ENCODE measurements around the gene RPS6KA4.

The RPS6KA4 gene

GRCh38 chr11:64327375-64327774, 31.6 kb upstream of the RPS6KA4 start:
- H3K36me3 ChIP-seq (ENCODE audit: control insufficient read depth, insufficient read depth, low read length): no peaks in the 10 kb centered on the region
- H3K9me3 ChIP-seq (ENCODE audit: control insufficient read depth, low read length): no peaks in the 10 kb centered on the region
- 92 to 95% methylated on average over 2 of the region's 2 CpGs for WGBS, 2 experiments
- no peak overlapping the region for H3K27ac ChIP-seq (ENCODE audit: insufficient read depth, low read depth, low read length, poor library complexity, severe bottlenecking)
- no peaks in the 10 kb centered on the region for H3K27me3 ChIP-seq (ENCODE audit: control insufficient read depth, insufficient read depth, low read length, poor library complexity, severe bottlenecking)
- no peak overlapping the region for H3K4me3 ChIP-seq (ENCODE audit: insufficient read depth, low read depth, low read length)
- no peaks in the 10 kb centered on the region for H3K4me1 ChIP-seq (ENCODE audit: control insufficient read depth, insufficient read depth, low read length)

- Histone ChIP-seq H3K27ac (ENCODE audit: insufficient read depth, low read depth, low read length, poor library complexity, severe bottlenecking) (no peak overlapping the region), H3K36me3 (ENCODE audit: control insufficient read depth, insufficient read depth, low read length) (no peaks in the 10 kb centered on the region), H3K4me1 (ENCODE audit: control insufficient read depth, insufficient read depth, low read length) (no peaks in the 10 kb centered on the region), H3K9me3 (ENCODE audit: control insufficient read depth, low read length) (no peaks in the 10 kb centered on the region), H3K4me3 (ENCODE audit: insufficient read depth, low read depth, low read length) (no peak overlapping the region), H3K27me3 (ENCODE audit: control insufficient read depth, insufficient read depth, low read length, poor library complexity, severe bottlenecking) (no peaks in the 10 kb centered on the region)
- WGBS, 2 experiments: 88% methylated on average over 3 of the region's 3 CpGs
These were observed 31.0 kb upstream of the RPS6KA4 start for GRCh38 chr11:64327993-64328392.

- WGBS, 2 experiments: 74 to 78% methylated on average over 11 of the region's 11 CpGs
- H3K27me3 ChIP-seq (ENCODE audit: control insufficient read depth, insufficient read depth, low read length, poor library complexity, severe bottlenecking): no peaks in the 10 kb centered on the region
- H3K4me1 ChIP-seq (ENCODE audit: control insufficient read depth, insufficient read depth, low read length): no peaks in the 10 kb centered on the region
- H3K4me3 ChIP-seq (ENCODE audit: insufficient read depth, low read depth, low read length): no peak overlapping the region
- H3K9me3 ChIP-seq (ENCODE audit: control insufficient read depth, low read length): no peaks in the 10 kb centered on the region
- no peak overlapping the region for H3K27ac ChIP-seq (ENCODE audit: insufficient read depth, low read depth, low read length, poor library complexity, severe bottlenecking)
- H3K36me3 ChIP-seq (ENCODE audit: control insufficient read depth, insufficient read depth, low read length): no peaks in the 10 kb centered on the region
These were observed 28.1 kb upstream of the RPS6KA4 start for GRCh38 chr11:64330888-64331287.

- no peaks in the 10 kb centered on the region for H3K4me1 ChIP-seq (ENCODE audit: control insufficient read depth, insufficient read depth, low read length)
- 80 to 83% methylated on average over 20 of the region's 20 CpGs for WGBS, 2 experiments
- H3K4me3 ChIP-seq (ENCODE audit: insufficient read depth, low read depth, low read length): no peak overlapping the region
- H3K27me3 ChIP-seq (ENCODE audit: control insufficient read depth, insufficient read depth, low read length, poor library complexity, severe bottlenecking): no peaks in the 10 kb centered on the region
- no peaks in the 10 kb centered on the region for H3K36me3 ChIP-seq (ENCODE audit: control insufficient read depth, insufficient read depth, low read length)
- no peak overlapping the region for H3K27ac ChIP-seq (ENCODE audit: insufficient read depth, low read depth, low read length, poor library complexity, severe bottlenecking)
- H3K9me3 ChIP-seq (ENCODE audit: control insufficient read depth, low read length): no peaks in the 10 kb centered on the region
These were observed 27.2 kb upstream of the RPS6KA4 start for GRCh38 chr11:64331569-64332371.

- no peak overlapping the region for H3K4me3 ChIP-seq (ENCODE audit: insufficient read depth, low read depth, low read length)
- no peak overlapping the region for H3K27ac ChIP-seq (ENCODE audit: insufficient read depth, low read depth, low read length, poor library complexity, severe bottlenecking)
- no peaks in the 10 kb centered on the region for H3K27me3 ChIP-seq (ENCODE audit: control insufficient read depth, insufficient read depth, low read length, poor library complexity, severe bottlenecking)
- WGBS, 2 experiments: 95 to 96% methylated on average over 8 of the region's 8 CpGs
- no peaks in the 10 kb centered on the region for H3K36me3 ChIP-seq (ENCODE audit: control insufficient read depth, insufficient read depth, low read length)
- H3K9me3 ChIP-seq (ENCODE audit: control insufficient read depth, low read length): no peaks in the 10 kb centered on the region
- H3K4me1 ChIP-seq (ENCODE audit: control insufficient read depth, insufficient read depth, low read length): no peaks in the 10 kb centered on the region
These were observed 25.4 kb upstream of the RPS6KA4 start for GRCh38 chr11:64333556-64333955.

GRCh38 chr11:64334764-64335735, 23.9 kb upstream of the RPS6KA4 start:
- Histone ChIP-seq H3K27me3 (ENCODE audit: control insufficient read depth, insufficient read depth, low read length, poor library complexity, severe bottlenecking) (no peaks in the 10 kb centered on the region), H3K27ac (ENCODE audit: insufficient read depth, low read depth, low read length, poor library complexity, severe bottlenecking) (no peak overlapping the region), H3K36me3 (ENCODE audit: control insufficient read depth, insufficient read depth, low read length) (no peaks in the 10 kb centered on the region), H3K4me1 (ENCODE audit: control insufficient read depth, insufficient read depth, low read length) (no peaks in the 10 kb centered on the region), H3K4me3 (ENCODE audit: insufficient read depth, low read depth, low read length) (no peak overlapping the region), H3K9me3 (ENCODE audit: control insufficient read depth, low read length) (no peaks in the 10 kb centered on the region)
- WGBS, 2 experiments: 68 to 75% methylated on average over 10 to 12 of the region's 13 CpGs

- Histone ChIP-seq H3K4me3 (ENCODE audit: insufficient read depth, low read depth, low read length) (no peak overlapping the region), H3K27me3 (ENCODE audit: control insufficient read depth, insufficient read depth, low read length, poor library complexity, severe bottlenecking) (peaks cover 8% of the 10 kb centered on the region), H3K27ac (ENCODE audit: insufficient read depth, low read depth, low read length, poor library complexity, severe bottlenecking) (no peak overlapping the region), H3K4me1 (ENCODE audit: control insufficient read depth, insufficient read depth, low read length) (peaks cover 10% of the 10 kb centered on the region), H3K9me3 (ENCODE audit: control insufficient read depth, low read length) (no peaks in the 10 kb centered on the region), H3K36me3 (ENCODE audit: control insufficient read depth, insufficient read depth, low read length) (no peaks in the 10 kb centered on the region)
- WGBS, 2 experiments: 89 to 90% methylated on average over 7 of the region's 8 CpGs
These were observed 21.3 kb upstream of the RPS6KA4 start for GRCh38 chr11:64337538-64338249.

- Histone ChIP-seq H3K9me3 (ENCODE audit: control insufficient read depth, low read length) (no peaks in the 10 kb centered on the region), H3K4me3 (ENCODE audit: insufficient read depth, low read depth, low read length) (no peak overlapping the region), H3K36me3 (ENCODE audit: control insufficient read depth, insufficient read depth, low read length) (no peaks in the 10 kb centered on the region), H3K27ac (ENCODE audit: insufficient read depth, low read depth, low read length, poor library complexity, severe bottlenecking) (no peak overlapping the region), H3K27me3 (ENCODE audit: control insufficient read depth, insufficient read depth, low read length, poor library complexity, severe bottlenecking) (peaks cover 8% of the 10 kb centered on the region), H3K4me1 (ENCODE audit: control insufficient read depth, insufficient read depth, low read length) (peaks cover 13% of the 10 kb centered on the region)
- 90 to 93% methylated on average over 8 of the region's 8 CpGs for WGBS, 2 experiments
These were observed 20.2 kb upstream of the RPS6KA4 start for GRCh38 chr11:64338716-64339115.

- Histone ChIP-seq H3K9me3 (ENCODE audit: control insufficient read depth, low read length) (no peaks in the 10 kb centered on the region), H3K27ac (ENCODE audit: insufficient read depth, low read depth, low read length, poor library complexity, severe bottlenecking) (no peak overlapping the region), H3K4me1 (ENCODE audit: control insufficient read depth, insufficient read depth, low read length) (peaks cover 13% of the 10 kb centered on the region), H3K36me3 (ENCODE audit: control insufficient read depth, insufficient read depth, low read length) (no peaks in the 10 kb centered on the region), H3K27me3 (ENCODE audit: control insufficient read depth, insufficient read depth, low read length, poor library complexity, severe bottlenecking) (peaks cover 8% of the 10 kb centered on the region), H3K4me3 (ENCODE audit: insufficient read depth, low read depth, low read length) (no peak overlapping the region)
- WGBS, 2 experiments: 87 to 96% methylated on average over 4 of the region's 4 CpGs
These were observed 19.7 kb upstream of the RPS6KA4 start for GRCh38 chr11:64339286-64339685.
